Calu3 (cell line): ENCODE results near the gene PRPH2. TPM values are rescaled to one million over a fixed set of nuclear protein-coding genes. Genes with fewer than 3 reads are reported as not detected.

Source experiments
- BruUV-seq: library from RNA; stranded (reverse); fragments of 400-500 nt; replicated peaks from 2 replicates; lab custom pipeline; 2021; lab: Mats Ljungman, UMichigan
- CTCF ChIA-PET: fragments of 300-600 bp; sonication (Branson Sonifier 250); formaldehyde crosslinking; loops from one replicate; lab custom pipeline; 2022; ENCODE audit warnings: antibody characterized with exemption; lab: Charles Lee
- DNase-seq: peaks from one replicate; pipeline ENCODE4 v3.0.0; 2022
- H3K27ac Mint-ChIP-seq: one replicate; pipeline ENCODE4 v1.8.0; 2022; ENCODE audit warnings: mixed read lengths; ENCODE audit not compliant: unreplicated experiment
- H3K27me3 Mint-ChIP-seq: one replicate; pipeline ENCODE4 v1.8.0; 2022; ENCODE audit warnings: mixed read lengths; ENCODE audit not compliant: unreplicated experiment
- H3K36me3 Mint-ChIP-seq: one replicate; pipeline ENCODE4 v1.8.0; 2022; ENCODE audit warnings: mild to moderate bottlenecking, moderate library complexity, mixed read lengths; ENCODE audit not compliant: insufficient read depth, unreplicated experiment
- H3K4me1 Mint-ChIP-seq: one replicate; pipeline ENCODE4 v1.8.0; 2022; ENCODE audit warnings: mild to moderate bottlenecking, low read depth, mixed read lengths; ENCODE audit not compliant: unreplicated experiment
- H3K4me3 Mint-ChIP-seq: one replicate; pipeline ENCODE4 v1.8.0; 2022; ENCODE audit warnings: mild to moderate bottlenecking, low read depth, moderate library complexity, mixed read lengths; ENCODE audit not compliant: unreplicated experiment
- H3K9me3 Mint-ChIP-seq: one replicate; pipeline ENCODE4 v1.8.0; 2022; ENCODE audit warnings: low read depth, mixed read lengths; ENCODE audit not compliant: unreplicated experiment
- CTCF ChIP-seq: fragments of 200-600 bp; IDR thresholded peaks from one replicate; pipeline ENCODE4 v1.8.0; 2022; ENCODE audit warnings: antibody characterized with exemption; ENCODE audit not compliant: unreplicated experiment
- intact Hi-C: fragments of 100-400 bp; cut with micrococcal nuclease; formaldehyde crosslinking; loops from one replicate; pipeline ENCODE4 v1.10.0; 2022; ENCODE audit not compliant: unreplicated experiment
- total RNA-seq: library from RNA; stranded (reverse); gene quantifications from 2 replicates; pipeline ENCODE4 v1.2.3, GENCODE V29; 2022

The PRPH2 gene
- total RNA-seq, 1 experiment from 2014 or later = not detected

GRCh38 chr6:42714098-42714761 is 8.2 kb downstream of the PRPH2 start:
- no peak for TF ChIP-seq CTCF
- no TSS peak for BruUV-seq
- Mint-ChIP-seq H3K4me3 (no peak overlapping the region), H3K27ac (no peak overlapping the region), H3K9me3 (peaks cover 4% of the 10 kb centered on the region), H3K27me3 (no peaks in the 10 kb centered on the region), H3K36me3 (no peaks in the 10 kb centered on the region), H3K4me1 (peaks cover 8% of the 10 kb centered on the region)
- no peak for DNase-seq
- intact Hi-C loops = no loop called here
- CTCF ChIA-PET = interaction anchor here (0.6 to 1.6 kb wide), 3 partner anchors 12 to 32 kb away, joined by 3 to 8 read pairs (median 4); partner anchors contain the start of gene TBCC

DNA sequence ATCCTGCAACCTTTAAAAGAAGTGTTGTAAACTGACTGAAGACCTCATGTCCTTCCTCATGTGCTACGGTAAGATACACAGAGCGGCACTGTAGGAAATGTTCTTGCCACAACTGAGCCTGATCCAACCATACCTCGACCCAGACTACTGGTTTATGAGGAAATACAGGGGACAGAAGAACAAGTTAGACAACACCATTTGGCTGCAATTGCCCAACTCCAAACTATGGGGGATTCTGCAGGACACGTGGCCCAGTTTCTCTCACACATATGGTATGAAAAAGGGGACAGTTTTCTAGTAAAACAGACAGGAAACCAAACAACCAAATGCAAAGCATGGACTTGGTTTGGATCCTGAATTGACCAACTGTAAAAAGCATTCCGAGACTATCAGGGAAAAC is 10.5 kb downstream of the PRPH2 start:
- H3K27me3 Mint-ChIP-seq = no peaks in the 10 kb centered on the region
- BruUV-seq = no TSS peak
- no peak overlapping the region for H3K4me3 Mint-ChIP-seq
- H3K9me3 Mint-ChIP-seq = peaks cover 4% of the 10 kb centered on the region
- CTCF ChIA-PET = no interaction called here
- intact Hi-C loops = no loop called here
- no peak for DNase-seq
- H3K27ac Mint-ChIP-seq = no peak overlapping the region
- no peak for TF ChIP-seq CTCF
- peaks cover 8% of the 10 kb centered on the region for H3K4me1 Mint-ChIP-seq
- H3K36me3 Mint-ChIP-seq = no peaks in the 10 kb centered on the region

- CTCF ChIA-PET = no interaction called here
- H3K36me3 Mint-ChIP-seq = no peaks in the 10 kb centered on the region
- H3K4me1 Mint-ChIP-seq = peaks cover 8% of the 10 kb centered on the region
- no peak for DNase-seq
- intact Hi-C loops = no loop called here
- H3K27me3 Mint-ChIP-seq = no peaks in the 10 kb centered on the region
- H3K4me3 Mint-ChIP-seq = no peak overlapping the region
- H3K9me3 Mint-ChIP-seq = peaks cover 4% of the 10 kb centered on the region
- TF ChIP-seq CTCF = no peak
- no TSS peak for BruUV-seq
- no peak overlapping the region for H3K27ac Mint-ChIP-seq
These were observed 12.1 kb downstream of the PRPH2 start for GRCh38 chr6:42710316-42710715.

DNA sequence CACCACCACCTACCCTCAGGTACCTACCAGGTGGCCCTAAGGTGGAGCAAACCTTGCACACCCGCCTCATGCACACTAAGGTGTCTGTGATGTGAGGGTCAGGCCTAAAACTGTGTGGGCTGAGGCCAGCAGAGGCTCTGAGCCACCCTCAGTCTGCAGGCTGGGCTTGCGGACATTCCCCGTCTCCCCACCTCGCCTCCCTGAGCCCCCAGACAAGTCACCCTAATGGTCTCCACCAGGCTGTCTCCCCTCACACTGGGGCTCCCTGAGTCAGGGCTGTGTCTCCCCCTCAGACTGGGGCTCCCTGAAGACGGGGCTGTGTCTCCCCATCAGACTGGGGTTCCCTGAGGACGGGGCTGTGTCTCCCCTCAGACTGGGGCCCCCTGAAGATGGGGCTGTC is 12.5 kb downstream of the PRPH2 start:
- no peak for TF ChIP-seq CTCF
- no TSS peak for BruUV-seq
- Mint-ChIP-seq H3K4me3 (no peak overlapping the region), H3K36me3 (no peaks in the 10 kb centered on the region), H3K27me3 (no peaks in the 10 kb centered on the region), H3K9me3 (peaks cover 4% of the 10 kb centered on the region), H3K4me1 (peaks cover 8% of the 10 kb centered on the region), H3K27ac (no peak overlapping the region)
- CTCF ChIA-PET = no interaction called here
- intact Hi-C loops = no loop called here
- no peak for DNase-seq
